DND-41 (cell line): ENCODE measurements around the gene MRPL34.

Source experiments
- ATAC-seq: fragments of 200-7000 bp; cut with Tn5 transposase; 3 replicates; pipeline ENCODE4 v1.9.1; 2021; ENCODE audit warnings: low read depth; ENCODE audit not compliant: insufficient read depth
- DNase-seq: peaks from one replicate; pipeline ENCODE4 v3.0.0-alpha.2; 2020
- H2AFZ ChIP-seq: 2 replicates; pipeline ENCODE4 v1.6.0; 2012; ENCODE audit warnings: low read depth, low read length
- H3K27ac ChIP-seq: 2 replicates; pipeline ENCODE4 v1.5.1; 2012; ENCODE audit warnings: low read length, inconsistent platforms
- H3K27me3 ChIP-seq: fragments of 200-600 bp; sonication (generic); 2 replicates; pipeline ENCODE4 v1.6.0; 2012; ENCODE audit warnings: low read length, mild to moderate bottlenecking, inconsistent platforms; ENCODE audit not compliant: insufficient read depth, poor library complexity
- H3K36me3 ChIP-seq: 2 replicates; pipeline ENCODE4 v1.5.1; 2012; ENCODE audit warnings: low read length, inconsistent platforms; ENCODE audit not compliant: insufficient read depth
- H3K4me1 ChIP-seq: 2 replicates; pipeline ENCODE4 v1.5.1; 2012; ENCODE audit warnings: mild to moderate bottlenecking, low read length; ENCODE audit not compliant: insufficient read depth
- H3K4me2 ChIP-seq: 2 replicates; pipeline ENCODE4 v1.6.0; 2012; ENCODE audit warnings: mild to moderate bottlenecking, moderate library complexity, low read length, inconsistent platforms; ENCODE audit not compliant: insufficient read depth
- H3K4me3 ChIP-seq, 2 experiments: fragments of 200-600 bp in 1 of 2; shearing (Covaris generic) in 1 of 2; 2 replicates each; pipeline ENCODE4 v1.5.1; 2012 to 2016; ENCODE audit warnings: inconsistent platforms in 2 of 2, low read length in 2 of 2, mild to moderate bottlenecking in 2 of 2, low read depth in 1 of 2, moderate library complexity in 1 of 2
- H3K79me2 ChIP-seq: 2 replicates; pipeline ENCODE4 v1.6.0; 2012; ENCODE audit warnings: low read length, inconsistent platforms; ENCODE audit not compliant: insufficient read depth
- H3K9ac ChIP-seq: 2 replicates; pipeline ENCODE4 v1.6.0; 2012; ENCODE audit warnings: low read depth, mild to moderate bottlenecking, inconsistent platforms, low read length, moderate library complexity
- H3K9me3 ChIP-seq: 2 replicates; pipeline ENCODE4 v1.5.1; 2012; ENCODE audit warnings: low read length, moderate library complexity, mild to moderate bottlenecking, inconsistent platforms; ENCODE audit not compliant: insufficient read depth, severe bottlenecking
- H4K20me1 ChIP-seq: 2 replicates; pipeline ENCODE4 v1.6.0; 2012; ENCODE audit warnings: low read length; ENCODE audit not compliant: insufficient read depth
- CTCF ChIP-seq: IDR thresholded peaks from 2 replicates; pipeline ENCODE4 v1.5.1; 2012; ENCODE audit warnings: borderline replicate concordance, low read length, moderate library complexity, mild to moderate bottlenecking; ENCODE audit not compliant: poor library complexity, severe bottlenecking; ENCODE audit errors: extremely low read depth
- EZH2 ChIP-seq: IDR thresholded peaks from 3 replicates; pipeline ENCODE4 v1.6.1; 2012; ENCODE audit warnings: borderline replicate concordance, low read depth, mild to moderate bottlenecking, moderate library complexity, low read length, inconsistent platforms; ENCODE audit not compliant: severe bottlenecking

MRPL34 gene

GRCh38 chr19:17335575-17335974 lies 29.9 kb downstream of the MRPL34 start:
- Histone ChIP-seq H3K9me3 (no peaks in the 10 kb centered on the region), H3K36me3 (peaks cover 17% of the 10 kb centered on the region), H3K4me3 (peak overlapping the region in 1 of 2 experiments; percentile 99; a peak in 2 of 4 replicates), H3K9ac (0 out of 2 replicates have a peak overlapping the region, but pooled peaks have one; percentile 94), H3K79me2 (peaks cover 18% of the 10 kb centered on the region), H4K20me1 (peaks cover 9% of the 10 kb centered on the region), H3K27me3 (no peaks in the 10 kb centered on the region), H3K27ac (no peak overlapping the region), H3K4me2 (peak overlapping the region; percentile 99), H3K4me1 (peaks cover 56% of the 10 kb centered on the region), H2AFZ (peak overlapping the region; percentile 76)
- TF ChIP-seq EZH2 (no peak), CTCF (no peak)
- no peak for ATAC-seq
- no peak for DNase-seq

GRCh38 chr19:17336872-17337674 lies 31.4 kb downstream of the MRPL34 start, which contains the start of gene GTPBP3:
Gene GTPBP3 (plus strand): TSS chr19:17337553. CDS start chr19:17337612, 59 bp downstream.
- H3K79me2 ChIP-seq: peaks cover 20% of the 10 kb centered on the region
- ATAC-seq: peak; percentile 86
- DNase-seq: peak; percentile 99
- no peaks in the 10 kb centered on the region for H3K27me3 ChIP-seq
- peaks cover 9% of the 10 kb centered on the region for H4K20me1 ChIP-seq
- peak within 1 kb of the TSS; percentile 94 for H3K9ac ChIP-seq
- peaks cover 30% of the 10 kb centered on the region for H3K36me3 ChIP-seq
- no peak for TF ChIP-seq CTCF
- H2AFZ ChIP-seq: peak within 1 kb of the TSS; percentile 85
- no peaks in the 10 kb centered on the region for H3K9me3 ChIP-seq
- peak within 1 kb of the TSS; percentile 98 for H3K27ac ChIP-seq
- H3K4me3 ChIP-seq: peak within 1 kb of the TSS; percentile 99
- peaks cover 56% of the 10 kb centered on the region for H3K4me1 ChIP-seq
- peak within 1 kb of the TSS; percentile 99 for H3K4me2 ChIP-seq

- Histone ChIP-seq H3K9me3 (no peaks in the 10 kb centered on the region), H3K9ac (peak overlapping the region; percentile 94), H2AFZ (peak overlapping the region; percentile 78), H3K36me3 (peaks cover 32% of the 10 kb centered on the region), H3K4me3 (peak overlapping the region; percentile 60 to 99), H3K4me2 (peak overlapping the region; percentile 99), H3K27me3 (no peaks in the 10 kb centered on the region), H3K4me1 (peaks cover 52% of the 10 kb centered on the region), H3K27ac (peak overlapping the region; percentile 79), H4K20me1 (peaks cover 9% of the 10 kb centered on the region), H3K79me2 (peaks cover 20% of the 10 kb centered on the region)
- peak; percentile 52 for DNase-seq
- no peak for TF ChIP-seq EZH2
- TF ChIP-seq CTCF: no peak
- ATAC-seq: no peak
Observed at GRCh38 chr19:17337675-17338432, 32.2 kb downstream of the MRPL34 start.
